LNCaP clone FGC (cell line): ENCODE measurements around the gene USP25.

Experiments used
- DNase-seq: peaks from one replicate; pipeline ENCODE4 v3.0.0-alpha.2; 2011; ENCODE audit warnings: low read depth
- H3K4me3 ChIP-seq: 2 replicates; pipeline ENCODE4 v1.5.1; 2011; ENCODE audit warnings: mild to moderate bottlenecking, low read depth, low read length, control low read depth
- TF ChIP-seq, protein P1 (sequence below): IDR thresholded peaks from 2 replicates; pipeline ENCODE4 v1.5.1; 2012; ENCODE audit warnings: mild to moderate bottlenecking; ENCODE audit not compliant: control insufficient read depth, insufficient read depth; ENCODE audit errors: extremely low read depth

USP25 gene

GRCh38 chr21:15754640-15755039 is 24.9 kb downstream of the USP25 start:
- no peak for DNase-seq
- TF ChIP-seq, protein P1, sequence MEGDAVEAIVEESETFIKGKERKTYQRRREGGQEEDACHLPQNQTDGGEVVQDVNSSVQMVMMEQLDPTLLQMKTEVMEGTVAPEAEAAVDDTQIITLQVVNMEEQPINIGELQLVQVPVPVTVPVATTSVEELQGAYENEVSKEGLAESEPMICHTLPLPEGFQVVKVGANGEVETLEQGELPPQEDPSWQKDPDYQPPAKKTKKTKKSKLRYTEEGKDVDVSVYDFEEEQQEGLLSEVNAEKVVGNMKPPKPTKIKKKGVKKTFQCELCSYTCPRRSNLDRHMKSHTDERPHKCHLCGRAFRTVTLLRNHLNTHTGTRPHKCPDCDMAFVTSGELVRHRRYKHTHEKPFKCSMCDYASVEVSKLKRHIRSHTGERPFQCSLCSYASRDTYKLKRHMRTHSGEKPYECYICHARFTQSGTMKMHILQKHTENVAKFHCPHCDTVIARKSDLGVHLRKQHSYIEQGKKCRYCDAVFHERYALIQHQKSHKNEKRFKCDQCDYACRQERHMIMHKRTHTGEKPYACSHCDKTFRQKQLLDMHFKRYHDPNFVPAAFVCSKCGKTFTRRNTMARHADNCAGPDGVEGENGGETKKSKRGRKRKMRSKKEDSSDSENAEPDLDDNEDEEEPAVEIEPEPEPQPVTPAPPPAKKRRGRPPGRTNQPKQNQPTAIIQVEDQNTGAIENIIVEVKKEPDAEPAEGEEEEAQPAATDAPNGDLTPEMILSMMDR = no peak
- no peak overlapping the region for H3K4me3 ChIP-seq

DNA sequence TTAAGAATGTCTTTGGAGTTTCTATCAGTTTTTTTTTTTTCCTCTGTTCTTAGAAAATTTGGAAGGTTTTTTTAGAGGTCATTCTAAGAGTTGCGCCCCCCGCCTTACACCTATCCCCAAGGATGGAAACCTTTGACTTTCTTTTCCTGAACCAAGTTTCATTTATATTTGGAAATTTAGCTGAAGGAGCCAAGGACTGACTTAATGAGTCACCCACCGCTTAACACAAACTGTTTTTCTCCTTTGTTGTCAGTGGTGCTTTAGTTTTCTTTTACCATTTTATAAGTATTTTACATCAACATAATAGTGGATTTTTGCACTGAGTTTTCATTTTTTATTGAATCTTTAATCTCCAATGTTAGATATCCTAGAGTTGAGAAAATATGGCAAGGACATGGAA is 25.3 kb downstream of the USP25 start:
- no peak overlapping the region for H3K4me3 ChIP-seq
- TF ChIP-seq, protein P1 = no peak
- no peak for DNase-seq

- H3K4me3 ChIP-seq = no peak overlapping the region
- TF ChIP-seq, protein P1 = no peak
- DNase-seq = no peak
These were observed 29.7 kb downstream of the USP25 start for GRCh38 chr21:15759469-15759868.

DNA sequence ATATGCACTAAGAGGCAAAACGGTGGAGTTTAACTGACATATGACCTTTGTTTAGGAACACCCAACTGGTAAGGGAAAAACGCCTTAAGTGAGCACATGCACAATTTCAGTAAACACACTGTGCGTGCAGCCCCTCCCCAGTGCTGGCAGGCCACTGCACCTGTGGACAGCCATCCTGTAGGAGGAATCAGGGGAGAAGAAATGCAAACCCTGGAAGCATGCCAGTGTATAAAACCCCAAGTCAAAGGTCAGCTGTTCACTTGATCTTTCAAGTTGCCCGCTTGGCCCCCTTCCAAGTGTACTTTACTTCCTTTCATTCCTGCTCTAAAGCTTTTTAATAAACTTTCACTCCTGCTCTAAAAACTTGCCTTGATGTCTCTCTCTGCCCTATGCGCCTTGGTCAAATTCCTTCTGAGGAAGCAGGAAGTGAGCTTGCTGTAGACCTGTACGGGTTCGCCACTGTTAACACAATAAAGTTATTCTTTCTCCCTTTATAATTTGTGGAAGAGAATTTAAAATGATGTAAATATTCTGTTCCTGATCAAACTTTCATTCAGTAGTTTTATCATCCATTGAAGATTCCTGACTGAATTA is 31.8 kb downstream of the USP25 start:
- TF ChIP-seq, protein P1 = no peak
- DNase-seq = no peak
- H3K4me3 ChIP-seq = no peak overlapping the region

DNA sequence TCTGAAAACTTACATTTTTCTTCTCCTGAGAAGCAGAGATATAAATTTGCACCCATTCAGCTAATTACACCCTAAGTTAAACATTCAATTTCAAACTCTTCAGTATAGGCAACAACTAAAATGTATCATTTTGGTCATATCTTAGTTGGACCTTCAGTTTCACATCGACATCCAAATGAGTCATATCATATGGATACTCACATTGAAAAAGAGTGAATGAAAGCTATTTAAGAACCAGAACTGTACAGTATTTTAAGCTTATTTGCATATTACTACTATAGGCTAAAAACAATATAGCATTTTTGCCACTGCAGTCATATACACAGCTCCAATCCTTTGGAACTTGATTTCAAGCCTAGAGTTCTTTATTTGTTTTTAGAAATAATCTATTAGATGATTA is 33.6 kb downstream of the USP25 start:
- no peak for DNase-seq
- TF ChIP-seq, protein P1 = no peak

GRCh38 chr21:15764878-15765277 is 35.1 kb downstream of the USP25 start:
- DNase-seq = no peak
- TF ChIP-seq, protein P1 = no peak
- H3K4me3 ChIP-seq = no peak overlapping the region

More for the DNA sequence above, 33.6 kb downstream of the USP25 start:
- no peak overlapping the region for H3K4me3 ChIP-seq

- TF ChIP-seq, protein P1 = no peak
- DNase-seq = no peak
- no peak overlapping the region for H3K4me3 ChIP-seq
These were observed 37.3 kb downstream of the USP25 start for GRCh38 chr21:15766952-15767603.
